ENCODE measurements around the gene OCA2.

DNA sequence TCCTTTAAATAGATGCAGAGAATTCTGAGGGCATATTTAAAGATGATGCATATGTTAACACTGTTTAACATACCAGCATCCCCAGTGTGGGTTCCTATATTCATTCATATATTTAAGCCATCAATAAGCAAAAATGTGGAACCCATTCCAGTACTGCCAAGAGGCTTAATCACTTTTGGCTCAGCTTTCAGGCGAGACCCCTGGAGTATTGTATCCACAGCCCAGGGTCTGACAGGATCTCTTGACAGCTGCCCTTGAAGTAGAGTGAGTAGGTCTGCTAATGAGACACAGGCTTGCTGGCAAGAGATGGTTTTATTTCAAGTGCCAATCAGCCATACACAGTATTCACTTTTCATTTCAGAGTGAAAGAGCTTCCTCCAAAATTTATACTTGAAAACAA lies 367.3 kb downstream of the OCA2 start:
- TF ChIP-seq TAF1 (IDR thresholded peaks at IDR 0.05; ENCODE audit: low read depth) (no peak), SMC3 (conservative IDR thresholded peaks at IDR 0.05; ENCODE audit: poor library complexity) (no peak), POLR2AphosphoS5 (IDR thresholded peaks at IDR 0.05) (no peak), EZH2 (IDR thresholded peaks at IDR 0.05; ENCODE audit: borderline replicate concordance, insufficient read depth, low read length, poor library complexity, severe bottlenecking) (no peak)

Data from neural cell (in vitro differentiated cells).